ENCODE results near the gene DDX21.
"Not testable (repeated sequence)": the region's sequence is repeated elsewhere in the genome, so short reads cannot be mapped to it uniquely, and the experiment has no call there.

Gene DDX21

GRCh38 chr10:68955832-68956532 is at the start of gene DDX21:
Gene DDX21, plus strand, starts transcription at chr10:68956170. Its CDS starts 56 bp downstream, at chr10:68956226.
- H3K4me3 ChIP-seq (ENCODE audit: low read depth, low read length) = peak within 1 kb of the TSS; percentile 99
- peak; percentile 76 for DNase-seq (ENCODE audit: low read depth)

DNA sequence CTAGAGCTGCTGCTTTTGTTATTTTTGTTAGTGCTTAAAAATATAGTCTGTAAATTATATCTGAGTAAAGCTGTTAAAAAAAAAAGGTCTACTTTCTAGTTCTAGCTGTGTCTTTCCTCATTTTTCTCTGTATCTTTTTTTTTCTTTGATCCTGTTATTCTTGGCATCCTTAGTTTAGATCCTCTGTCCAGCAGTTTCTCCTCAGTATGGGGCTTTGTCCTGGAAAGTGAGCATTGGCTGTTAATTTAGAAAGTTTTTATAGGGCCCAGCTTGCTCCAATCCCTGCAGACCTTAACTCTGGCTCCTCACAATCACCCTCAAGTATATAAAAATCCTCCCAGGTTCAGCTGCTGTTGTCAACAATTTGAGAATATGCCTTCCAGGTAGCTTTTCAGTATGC is 31.4 kb upstream of the DDX21 start:
- no peak overlapping the region for H3K4me3 ChIP-seq (ENCODE audit: low read depth, low read length)
- no peak for DNase-seq (ENCODE audit: low read depth)

DNA sequence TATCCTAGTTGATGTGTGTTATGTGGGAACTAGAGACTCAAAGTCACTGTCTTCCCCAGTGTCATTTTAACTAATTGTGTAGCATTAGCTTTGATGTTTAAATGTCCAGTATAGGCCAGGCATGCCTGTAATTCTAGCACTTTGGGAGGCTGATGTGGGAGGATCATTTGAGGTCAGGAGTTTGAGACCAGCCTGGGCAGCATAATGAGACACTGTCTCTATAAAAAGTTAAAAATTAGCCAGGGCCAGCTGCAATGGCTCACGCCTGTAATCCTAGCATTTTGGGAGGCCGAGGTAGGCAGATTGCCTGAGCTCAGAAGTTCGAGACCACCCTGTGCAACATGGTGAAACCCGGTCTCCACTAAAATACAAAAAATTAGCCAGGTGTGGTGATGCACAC is 30.5 kb upstream of the DDX21 start:
- H3K4me3 ChIP-seq (ENCODE audit: low read depth, low read length) = no peak overlapping the region
- DNase-seq (ENCODE audit: low read depth) = no peak

DNA sequence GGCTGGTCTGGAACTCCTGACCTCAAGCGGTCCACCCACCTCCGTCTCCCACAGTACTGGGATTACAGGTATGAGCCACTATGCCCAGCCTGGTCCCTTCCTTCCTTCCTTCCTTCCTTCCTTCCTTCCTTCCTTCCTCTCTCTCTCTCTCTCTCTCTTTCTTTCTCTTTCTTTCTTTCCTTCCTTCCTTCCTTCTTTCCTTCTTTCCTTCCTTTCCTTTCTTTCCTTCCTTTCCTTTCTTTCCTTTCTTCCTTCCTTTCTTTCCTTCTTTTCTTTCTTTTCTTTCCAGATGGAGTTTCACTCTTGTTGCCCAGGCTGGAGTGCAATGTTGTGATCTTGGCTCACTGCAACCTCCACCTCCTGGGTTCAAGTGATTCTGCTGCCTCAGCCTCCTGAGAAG is 26.8 kb upstream of the DDX21 start:
- DNase-seq (ENCODE audit: low read depth); H3K4me3 ChIP-seq (ENCODE audit: low read depth, low read length): not testable (repeated sequence)

GRCh38 chr10:68929888-68930287 is 26.1 kb upstream of the DDX21 start:
- H3K4me3 ChIP-seq (ENCODE audit: low read depth, low read length); DNase-seq (ENCODE audit: low read depth): not testable (repeated sequence)

DNA sequence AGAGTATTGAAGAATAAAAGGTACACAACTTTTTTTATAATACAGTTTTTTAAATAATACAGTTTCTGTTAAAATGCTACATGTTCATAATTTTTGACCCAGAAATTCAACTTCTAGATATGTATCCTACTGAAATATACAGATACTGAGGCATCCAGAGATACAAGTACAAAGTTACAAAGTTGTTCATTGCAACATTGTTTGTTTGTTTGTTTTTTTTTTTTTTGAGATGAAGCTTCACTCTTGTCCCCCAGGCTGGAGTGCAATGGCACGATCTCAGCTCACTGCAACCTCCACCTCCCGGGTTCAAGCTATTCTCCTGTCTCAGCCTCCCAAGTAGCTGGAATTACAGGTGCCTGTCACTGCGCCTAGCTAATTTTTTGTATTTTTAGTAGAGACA is 23.1 kb upstream of the DDX21 start:
- H3K4me3 ChIP-seq (ENCODE audit: low read depth, low read length); DNase-seq (ENCODE audit: low read depth): not testable (repeated sequence)

DNA sequence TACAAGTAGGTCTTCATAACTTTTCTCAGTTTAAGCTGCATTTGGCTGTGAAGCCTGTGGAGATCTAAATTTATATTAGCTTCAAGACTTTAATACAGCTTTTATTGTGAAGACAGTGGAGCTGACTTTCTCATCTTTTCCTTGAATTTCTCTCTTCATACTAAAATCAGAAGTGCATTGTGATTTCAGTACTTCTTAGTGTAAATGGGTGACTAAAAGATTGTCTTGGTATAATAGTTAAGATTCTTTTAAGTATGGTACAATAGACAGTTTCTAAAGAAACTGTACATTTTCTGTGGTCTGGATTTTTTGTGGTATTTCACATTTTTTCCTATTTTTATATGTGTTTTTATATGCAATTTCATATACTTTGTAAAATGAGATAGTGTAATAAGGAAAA is 21.0 kb upstream of the DDX21 start:
- no peak overlapping the region for H3K4me3 ChIP-seq (ENCODE audit: low read depth, low read length)
- no peak for DNase-seq (ENCODE audit: low read depth)

DNA sequence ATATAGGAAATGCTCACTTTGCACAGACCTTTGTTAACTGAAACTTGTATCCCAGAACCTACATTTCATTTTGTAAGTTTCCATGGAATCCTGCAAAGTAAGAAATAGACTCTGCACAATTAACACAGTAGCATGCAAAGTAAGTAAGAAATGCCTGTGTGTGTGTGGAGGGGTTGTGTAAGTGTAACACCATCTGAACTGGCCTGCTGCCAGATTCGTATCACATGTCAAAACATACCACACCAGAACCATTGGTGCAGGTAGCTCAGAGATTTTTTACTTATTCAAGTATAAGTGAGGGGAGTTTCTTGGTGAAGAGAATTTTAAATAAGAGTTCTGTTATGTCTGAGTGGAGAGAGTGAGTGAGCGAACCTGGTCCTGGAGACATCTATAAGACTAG is 17.9 kb upstream of the DDX21 start:
- H3K4me3 ChIP-seq (ENCODE audit: low read depth, low read length) = no peak overlapping the region
- no peak for DNase-seq (ENCODE audit: low read depth)

DNA sequence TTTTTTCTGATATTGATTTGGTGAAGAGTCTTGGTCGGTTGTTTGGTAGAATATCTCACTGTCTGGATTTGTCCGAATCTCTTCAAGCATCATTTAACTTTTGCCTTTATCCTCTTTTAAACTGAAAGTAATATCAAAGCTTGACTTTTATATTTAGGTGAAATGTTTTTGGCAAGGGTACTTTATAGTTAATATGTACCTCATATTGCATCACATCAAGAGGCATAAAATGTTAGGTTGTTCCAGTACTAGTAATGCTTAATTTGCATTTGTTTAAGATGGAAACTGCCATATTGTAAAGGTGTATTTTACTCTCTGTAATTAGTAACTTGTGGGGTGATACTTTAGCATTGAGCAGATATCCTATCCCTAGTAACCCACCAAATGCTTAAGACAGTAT is 17.1 kb upstream of the DDX21 start:
- no peak for DNase-seq (ENCODE audit: low read depth)
- no peak overlapping the region for H3K4me3 ChIP-seq (ENCODE audit: low read depth, low read length)

DNA sequence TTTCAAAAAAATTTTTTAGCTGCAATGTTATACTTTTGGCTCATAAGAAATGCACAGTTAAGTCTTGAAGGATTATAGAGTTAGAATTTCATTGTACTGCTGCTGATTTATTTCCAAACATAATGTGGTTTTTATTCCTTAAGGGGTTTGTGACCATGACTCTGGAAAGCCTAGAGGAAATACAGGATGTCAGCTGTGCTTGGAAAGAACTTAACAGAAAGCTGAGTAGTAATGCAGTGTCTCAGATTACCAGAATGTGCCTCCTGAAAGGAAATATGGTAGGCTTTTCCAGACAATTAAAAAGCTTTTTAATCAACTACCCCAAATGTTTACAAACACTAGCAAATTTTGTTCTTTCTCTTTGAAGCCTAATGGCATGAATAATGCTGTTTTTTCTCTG is 15.1 kb upstream of the DDX21 start:
- not testable (repeated sequence) for H3K4me3 ChIP-seq (ENCODE audit: low read depth, low read length); DNase-seq (ENCODE audit: low read depth)

GRCh38 chr10:68950598-68950997 is 5.4 kb upstream of the DDX21 start:
- H3K4me3 ChIP-seq (ENCODE audit: low read depth, low read length) = no peak overlapping the region
- DNase-seq (ENCODE audit: low read depth) = no peak

GRCh38 chr10:68954904-68955303 is 1.1 kb upstream of the DDX21 start:
- no peak for DNase-seq (ENCODE audit: low read depth)
- peak overlapping the region; percentile 99 for H3K4me3 ChIP-seq (ENCODE audit: low read depth, low read length)

DNA sequence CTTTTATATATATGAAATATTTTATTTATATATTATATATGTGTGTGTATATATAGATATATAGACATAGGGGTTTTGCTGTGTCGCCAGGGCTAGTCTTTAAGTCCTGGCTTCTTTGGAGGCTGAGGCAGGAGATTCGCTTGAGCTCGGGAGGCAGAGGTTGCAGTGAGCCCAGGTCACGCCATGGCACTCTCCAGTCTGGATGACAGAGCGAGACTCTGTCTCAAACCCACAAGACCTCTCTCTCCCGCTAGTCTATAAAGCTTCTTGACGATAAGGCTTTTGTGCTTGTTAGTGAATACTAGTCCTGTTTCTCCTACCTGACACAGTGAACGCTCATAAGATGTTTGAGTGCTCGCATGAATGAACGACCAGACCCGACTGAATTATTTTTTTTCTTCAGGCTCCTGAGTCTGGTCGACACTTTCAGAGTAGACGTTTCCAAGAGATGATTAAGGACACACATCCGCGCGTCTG is 577 bp upstream of the DDX21 start:
- DNase-seq (ENCODE audit: low read depth) = no peak
- H3K4me3 ChIP-seq (ENCODE audit: low read depth, low read length) = peak overlapping the region; percentile 99

GRCh38 chr10:68957284-68957615 is 1.3 kb downstream of the DDX21 start:
- H3K4me3 ChIP-seq (ENCODE audit: low read depth, low read length) = peak overlapping the region; percentile 99
- DNase-seq (ENCODE audit: low read depth) = no peak

GRCh38 chr10:68957654-68958053 is 1.7 kb downstream of the DDX21 start:
- H3K4me3 ChIP-seq (ENCODE audit: low read depth, low read length) = peak overlapping the region; percentile 99
- no peak for DNase-seq (ENCODE audit: low read depth)

DNA sequence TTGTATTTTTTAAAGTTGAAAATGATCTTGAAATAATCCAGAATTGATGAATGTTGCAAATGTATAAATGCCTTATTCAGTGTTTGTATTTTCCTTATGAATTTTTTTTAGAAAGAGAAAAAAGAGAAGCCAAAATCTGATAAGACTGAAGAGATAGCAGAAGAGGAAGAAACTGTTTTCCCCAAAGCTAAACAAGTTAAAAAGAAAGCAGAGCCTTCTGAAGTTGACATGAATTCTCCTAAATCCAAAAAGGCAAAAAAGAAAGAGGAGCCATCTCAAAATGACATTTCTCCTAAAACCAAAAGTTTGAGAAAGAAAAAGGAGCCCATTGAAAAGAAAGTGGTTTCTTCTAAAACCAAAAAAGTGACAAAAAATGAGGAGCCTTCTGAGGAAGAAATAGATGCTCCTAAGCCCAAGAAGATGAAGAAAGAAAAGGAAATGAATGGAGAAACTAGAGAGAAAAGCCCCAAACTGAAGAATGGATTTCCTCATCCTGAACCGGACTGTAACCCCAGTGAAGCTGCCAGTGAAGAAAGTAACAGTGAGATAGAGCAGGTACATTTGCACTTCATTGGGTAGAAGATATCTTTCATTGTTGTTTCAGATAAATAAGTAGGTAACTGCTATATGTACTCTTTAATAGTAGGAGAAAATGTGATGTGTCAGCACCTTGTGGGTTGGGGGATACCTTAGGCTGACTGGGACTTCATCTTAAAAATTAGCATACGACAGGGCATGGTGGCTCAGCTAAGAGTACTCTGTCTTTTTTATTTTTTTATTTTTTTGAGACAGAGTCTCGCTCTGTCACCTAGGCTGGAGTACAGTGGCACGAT is 3.9 kb downstream of the DDX21 start:
- H3K4me3 ChIP-seq (ENCODE audit: low read depth, low read length) = no peak overlapping the region

DNA sequence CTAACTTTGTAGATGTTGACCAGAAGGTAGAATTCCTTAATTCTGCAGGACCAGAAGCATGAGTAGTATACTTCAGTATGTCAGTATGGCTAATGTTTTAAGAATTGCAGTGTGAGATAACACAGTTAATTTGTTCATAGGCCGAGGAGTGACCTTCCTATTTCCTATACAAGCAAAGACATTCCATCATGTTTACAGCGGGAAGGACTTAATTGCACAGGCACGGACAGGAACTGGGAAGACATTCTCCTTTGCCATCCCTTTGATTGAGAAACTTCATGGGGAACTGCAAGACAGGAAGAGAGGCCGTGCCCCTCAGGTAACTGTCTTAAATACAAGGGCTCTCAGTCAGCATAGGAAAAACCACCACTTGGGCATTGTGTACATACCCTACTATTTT is 7.2 kb downstream of the DDX21 start:
- no peak for DNase-seq (ENCODE audit: low read depth)

More for the DNA sequence above, 3.9 kb downstream of the DDX21 start:
- DNase-seq (ENCODE audit: low read depth) = no peak

GRCh38 chr10:68973975-68974374 is 18.0 kb downstream of the DDX21 start:
- no peak overlapping the region for H3K4me3 ChIP-seq (ENCODE audit: low read depth, low read length)
- no peak for DNase-seq (ENCODE audit: low read depth)

More for the DNA sequence above, 7.2 kb downstream of the DDX21 start:
- no peak overlapping the region for H3K4me3 ChIP-seq (ENCODE audit: low read depth, low read length)

DNA sequence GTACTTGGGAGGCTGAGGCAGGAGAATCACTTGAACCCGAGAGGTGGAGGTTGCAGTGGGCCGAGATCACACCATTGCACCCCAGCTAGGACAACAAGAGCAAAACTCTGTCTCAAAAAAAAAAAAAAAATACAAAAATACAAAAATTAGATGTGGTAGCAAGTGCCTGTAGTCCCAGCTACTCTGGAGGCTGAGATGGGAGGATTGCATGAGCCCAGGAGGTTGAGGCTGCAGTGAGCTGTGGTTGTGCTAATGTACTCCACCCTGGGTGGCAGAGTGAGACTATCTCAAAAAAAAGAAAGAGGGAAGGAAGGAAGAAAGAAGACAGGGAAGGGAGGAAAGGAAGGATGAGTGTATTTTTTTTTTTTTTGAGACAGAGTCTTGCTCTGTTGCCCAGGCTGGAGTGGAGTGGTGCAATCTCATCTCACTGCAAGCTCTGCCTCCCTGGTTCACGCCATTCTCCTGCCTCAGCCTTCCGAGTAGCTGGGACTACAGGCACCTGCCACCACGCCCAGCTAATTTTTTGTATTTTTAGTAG is 20.0 kb downstream of the DDX21 start:
- DNase-seq (ENCODE audit: low read depth); H3K4me3 ChIP-seq (ENCODE audit: low read depth, low read length): not testable (repeated sequence)

DNA sequence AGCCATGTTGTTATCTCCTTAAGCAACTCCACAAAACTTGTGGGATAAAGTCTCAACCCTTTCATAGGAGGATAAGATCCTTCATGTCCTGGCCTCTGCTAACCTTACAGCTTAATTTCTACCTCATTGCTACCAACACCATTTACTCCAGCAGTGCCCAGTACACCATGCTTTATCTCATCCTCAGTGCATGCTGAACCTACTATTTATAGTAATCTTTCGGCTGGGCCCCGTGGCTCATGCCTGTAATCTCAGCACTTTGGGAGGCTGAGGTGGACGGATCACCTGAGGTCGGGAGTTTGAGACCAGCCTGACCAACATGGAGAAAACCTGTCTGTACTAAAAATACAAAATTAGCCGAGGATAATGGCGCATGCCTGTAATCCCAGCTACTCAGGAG is 23.8 kb downstream of the DDX21 start:
- not testable (repeated sequence) for H3K4me3 ChIP-seq (ENCODE audit: low read depth, low read length); DNase-seq (ENCODE audit: low read depth)

Data from skeletal muscle cell (primary cell).